GM21619 (cell line): Measurements from ENCODE around the gene IFT80.
"Not testable (repeated sequence)": the region's sequence is repeated elsewhere in the genome, so short reads cannot be mapped to it uniquely, and the experiment has no call there.

Experiments used
- ATAC-seq: cut with Tn5 transposase; IDR thresholded peaks from one replicate; pipeline ENCODE4 v1.9.1; 2021; ENCODE audit not compliant: unreplicated experiment

The IFT80 gene

GRCh38 chr3:160280836-160281235 is 118.2 kb downstream of the IFT80 start:
- no peak for ATAC-seq

DNA sequence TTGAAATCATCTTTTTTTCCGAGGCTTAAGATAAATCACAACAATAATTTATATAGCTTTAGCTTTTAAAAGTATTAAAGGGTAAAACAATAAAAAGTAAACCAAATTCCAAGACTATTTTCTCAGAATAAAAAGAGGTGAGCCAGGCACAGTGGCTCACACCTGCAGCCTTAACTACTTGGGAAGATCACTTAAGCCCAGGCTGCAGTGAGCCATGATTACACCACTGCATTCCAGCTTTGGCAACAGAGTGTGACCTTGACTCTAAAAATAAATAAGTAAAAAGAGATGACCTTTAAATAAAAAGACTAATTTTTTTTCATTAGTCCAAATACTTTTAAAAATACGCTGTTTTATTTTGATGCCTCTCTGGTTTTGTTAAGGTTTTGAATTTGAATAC is 119.4 kb downstream of the IFT80 start:
- ATAC-seq: no peak

DNA sequence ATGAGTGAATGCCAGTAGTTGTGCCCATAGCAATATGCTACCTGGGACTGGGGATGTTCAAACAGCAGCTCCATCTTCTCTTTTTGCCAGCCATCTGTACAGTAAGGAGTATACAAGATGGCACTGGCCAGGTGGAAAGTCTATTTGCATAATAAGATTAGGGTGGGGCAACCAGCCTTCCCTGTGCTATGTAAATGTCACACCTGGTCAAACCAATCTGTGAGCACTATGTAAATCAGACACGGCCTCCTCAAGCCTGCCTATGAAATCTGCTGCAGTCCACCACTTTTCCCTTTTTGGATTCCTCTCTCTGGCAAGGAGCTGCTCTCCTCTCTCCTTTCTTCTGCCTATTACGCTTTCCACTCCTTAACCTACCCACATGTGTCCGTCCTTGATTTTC is 120.8 kb downstream of the IFT80 start:
- no peak for ATAC-seq

DNA sequence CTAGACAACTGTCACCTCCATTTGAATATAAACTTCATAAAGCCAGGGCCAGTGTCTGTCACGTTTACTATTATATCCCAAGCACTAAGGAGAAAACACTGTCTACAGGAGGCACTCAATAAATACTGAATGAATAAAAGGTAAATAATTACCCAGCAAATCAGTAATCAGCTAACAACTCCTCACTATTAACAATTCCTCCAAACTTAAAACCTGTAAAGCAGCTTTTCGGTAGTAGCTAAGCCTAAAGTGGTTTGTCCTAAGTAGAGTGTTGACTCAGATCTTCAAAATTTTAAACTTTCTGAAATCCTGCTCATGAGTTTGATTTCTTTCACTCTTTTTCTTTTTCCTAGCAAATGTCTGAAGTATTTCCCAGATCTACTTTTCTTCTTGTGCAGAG is 133.9 kb downstream of the IFT80 start:
- no peak for ATAC-seq

DNA sequence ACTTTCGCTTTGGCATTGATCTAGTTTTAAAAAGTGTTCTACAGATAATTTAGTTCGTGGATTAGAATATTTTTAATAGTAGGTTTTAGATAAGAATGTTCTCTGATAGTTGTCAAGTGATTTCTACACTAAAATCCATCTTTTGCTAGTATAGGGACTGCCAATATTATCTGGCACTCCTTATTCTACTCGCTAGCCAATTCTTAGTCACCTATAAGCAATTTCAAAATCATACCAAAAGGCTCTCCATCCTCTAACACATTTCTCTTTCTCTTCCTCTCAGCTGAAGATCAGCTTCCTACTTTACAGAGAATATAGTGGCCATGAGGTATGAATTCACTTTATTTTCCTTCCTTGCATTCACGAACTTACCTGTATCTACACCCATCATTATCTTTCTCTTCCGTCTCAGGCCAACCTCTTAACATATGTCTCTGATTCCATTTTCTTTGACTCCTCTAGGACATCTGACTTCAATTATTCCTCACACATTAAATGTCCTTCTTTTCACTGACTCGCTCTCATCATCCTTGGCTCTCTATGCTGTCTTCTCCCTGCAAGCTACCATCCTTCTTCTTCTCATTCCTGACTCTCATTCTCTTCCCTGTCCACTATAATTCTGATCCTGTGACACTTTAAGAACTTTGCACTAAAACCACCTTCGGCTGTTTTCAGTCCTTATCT is 138.3 kb downstream of the IFT80 start:
- ATAC-seq: no peak

DNA sequence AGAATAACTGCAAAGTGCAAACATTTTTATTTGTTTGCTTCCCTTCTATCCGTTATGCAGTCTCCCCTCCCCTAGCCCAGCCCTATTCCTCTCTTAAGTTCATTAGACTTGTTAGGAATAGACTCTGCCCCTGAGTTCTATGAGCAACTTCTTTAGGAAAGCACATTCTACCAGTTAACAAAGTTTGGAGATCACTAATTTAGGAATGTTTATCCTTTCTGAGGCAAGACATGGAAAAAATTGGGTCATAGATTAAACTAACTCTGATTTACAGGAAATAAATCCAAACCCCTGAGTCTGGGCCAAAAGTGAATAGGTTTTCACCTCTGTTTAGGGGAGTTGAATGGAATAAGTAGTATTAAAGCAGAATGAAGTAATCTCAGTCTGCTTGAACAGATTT is 139.4 kb downstream of the IFT80 start:
- no peak for ATAC-seq

GRCh38 chr3:160257606-160258005 is 141.4 kb downstream of the IFT80 start:
- no peak for ATAC-seq

DNA sequence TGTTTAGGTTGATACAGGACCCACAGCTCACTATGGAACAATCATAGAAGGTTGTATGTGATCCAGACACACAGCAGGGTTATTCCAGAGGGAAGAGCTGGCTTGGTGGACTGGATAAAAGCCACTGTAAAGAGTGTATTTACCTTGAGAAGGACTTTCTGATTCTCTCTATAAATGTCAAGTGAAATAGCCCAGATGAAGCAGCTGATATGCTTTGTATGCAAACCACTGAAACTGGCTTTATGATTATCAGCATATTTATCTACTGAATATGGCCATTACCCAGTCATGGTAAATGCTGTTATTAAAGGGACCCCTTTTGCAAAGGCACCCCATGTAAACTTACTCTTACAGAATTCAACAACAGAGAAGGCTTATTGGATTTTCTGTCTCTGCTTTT is 145.7 kb downstream of the IFT80 start:
- ATAC-seq: no peak

DNA sequence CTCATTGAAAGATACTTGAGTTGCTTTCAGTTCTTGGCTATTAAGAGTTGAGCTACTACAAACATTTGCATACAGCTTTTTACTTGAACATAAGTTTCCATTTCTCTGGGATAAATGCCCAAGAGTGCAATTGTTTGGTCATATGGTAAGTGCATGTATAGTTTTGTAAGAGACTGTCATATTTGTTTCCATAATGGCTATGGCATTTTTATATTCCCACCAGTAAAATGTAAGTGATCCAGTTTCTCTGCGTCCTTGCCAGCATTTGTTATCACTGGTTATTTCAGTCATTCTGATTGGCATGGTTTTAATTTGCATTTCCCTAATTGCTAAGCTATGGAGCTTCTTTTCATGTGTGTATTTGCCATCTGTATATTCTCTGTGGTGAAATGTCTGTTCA is 151.3 kb downstream of the IFT80 start:
- ATAC-seq: no peak

DNA sequence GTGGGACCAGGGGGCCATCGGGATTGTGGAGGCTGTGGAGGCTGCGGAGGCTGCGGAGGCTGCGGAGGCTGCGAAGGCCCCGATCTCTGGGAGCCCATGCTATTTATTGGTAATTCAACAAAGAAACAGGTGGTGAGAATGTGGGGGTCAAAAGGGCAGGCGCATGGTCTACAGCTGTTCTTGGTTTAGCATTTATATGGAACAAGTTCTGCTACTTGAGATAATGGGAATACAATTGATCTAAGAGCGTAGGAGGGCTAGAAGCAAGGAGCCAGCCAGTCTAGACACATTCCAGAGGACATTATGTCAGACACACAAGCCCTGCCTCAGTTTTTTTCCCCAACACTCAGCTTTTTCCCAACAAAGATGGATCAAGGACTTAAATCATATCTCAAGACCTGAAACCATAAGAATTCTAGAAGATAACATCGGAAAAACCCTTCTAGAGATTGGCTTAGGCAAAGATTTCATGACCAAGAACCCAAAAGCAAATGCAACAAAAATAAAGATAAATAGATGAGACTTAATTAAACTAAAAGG is 153.7 kb downstream of the IFT80 start:
- no peak for ATAC-seq

DNA sequence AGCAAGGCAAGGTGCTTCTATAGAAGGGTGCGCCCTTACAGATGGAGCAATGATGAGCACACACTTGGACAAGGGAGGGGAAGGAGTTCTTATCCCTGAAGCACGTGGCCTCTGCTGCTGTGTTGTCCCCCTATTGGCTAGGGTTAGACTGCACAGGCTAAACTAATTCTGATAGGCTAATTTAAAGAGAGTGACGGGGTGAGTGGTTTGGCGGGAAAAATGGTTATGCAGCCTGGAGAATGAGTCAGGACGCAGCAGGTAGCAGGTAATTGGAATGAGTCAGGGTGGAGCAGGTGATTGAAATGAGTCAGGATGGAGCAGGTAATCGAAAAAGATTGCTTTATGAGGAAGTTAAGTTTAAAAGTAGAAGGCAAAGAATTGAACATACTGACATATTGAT is 158.3 kb downstream of the IFT80 start:
- ATAC-seq: not testable (repeated sequence)

DNA sequence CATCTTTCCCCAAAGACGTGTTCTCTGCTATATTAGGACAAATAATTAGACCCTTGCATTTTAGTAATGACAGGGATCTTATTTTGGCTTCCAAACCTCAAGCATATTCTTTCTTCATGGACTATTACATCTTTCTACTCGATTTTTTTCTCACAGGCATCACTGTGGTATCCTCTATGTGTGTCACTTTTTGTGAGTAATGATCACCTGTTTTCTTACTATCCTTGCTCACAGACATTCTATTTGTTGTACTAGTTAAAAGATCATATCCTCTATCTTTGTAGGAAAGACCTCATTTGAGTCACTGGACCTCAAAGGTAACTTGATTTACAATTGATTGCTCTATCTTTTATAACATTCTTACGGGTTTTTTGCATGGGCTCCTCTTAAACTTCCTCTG is 167.0 kb downstream of the IFT80 start:
- no peak for ATAC-seq

DNA sequence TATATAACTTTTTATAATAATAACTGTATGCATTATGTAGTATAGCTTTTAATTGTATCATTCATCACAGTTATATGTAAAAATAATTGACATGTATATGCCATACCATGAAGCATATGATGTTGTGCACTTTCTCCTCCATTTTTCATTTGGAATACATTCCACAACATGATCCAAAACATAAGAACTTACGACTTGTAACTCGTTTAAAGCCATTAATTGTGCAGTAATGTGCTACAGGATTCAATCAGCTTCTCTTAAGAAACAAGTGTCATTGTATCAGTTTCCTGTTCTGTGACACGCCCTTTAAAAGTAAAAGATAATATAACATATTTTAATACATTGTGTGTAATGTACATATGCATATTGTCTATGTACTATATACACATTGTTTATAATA is 171.6 kb downstream of the IFT80 start:
- ATAC-seq: no peak

- ATAC-seq: peak; percentile 18
These were observed 172.8 kb downstream of the IFT80 start for GRCh38 chr3:160226026-160226907.

GRCh38 chr3:160225176-160226025 is 173.6 kb downstream of the IFT80 start, which contains the start of gene C3orf80:
Gene C3orf80, plus strand, starts transcription at chr3:160225422. Its CDS starts 214 bp downstream, at chr3:160225636.
- ATAC-seq: peak; percentile 83

GRCh38 chr3:160224811-160225175 is 174.2 kb downstream of the IFT80 start:
- no peak for ATAC-seq

DNA sequence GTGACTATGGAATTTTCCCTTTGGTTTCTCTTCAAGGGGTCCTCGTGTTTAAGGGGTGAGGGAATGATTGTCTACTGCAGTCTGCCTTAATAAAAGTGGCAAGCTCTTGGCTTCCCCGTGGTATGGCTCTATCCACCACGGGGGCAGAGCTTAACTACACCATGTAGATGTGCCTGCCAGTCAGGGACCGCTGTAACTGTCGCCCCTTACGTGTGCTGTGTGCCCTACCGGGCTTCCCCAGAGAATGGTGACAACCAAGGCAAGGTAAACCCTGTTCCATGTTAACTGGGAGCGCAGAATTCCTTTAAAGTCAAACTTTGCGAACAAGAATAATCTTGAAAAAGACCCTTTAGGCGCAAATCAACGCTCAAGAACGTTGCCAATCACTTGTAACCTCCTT is 174.8 kb downstream of the IFT80 start:
- ATAC-seq: no peak

DNA sequence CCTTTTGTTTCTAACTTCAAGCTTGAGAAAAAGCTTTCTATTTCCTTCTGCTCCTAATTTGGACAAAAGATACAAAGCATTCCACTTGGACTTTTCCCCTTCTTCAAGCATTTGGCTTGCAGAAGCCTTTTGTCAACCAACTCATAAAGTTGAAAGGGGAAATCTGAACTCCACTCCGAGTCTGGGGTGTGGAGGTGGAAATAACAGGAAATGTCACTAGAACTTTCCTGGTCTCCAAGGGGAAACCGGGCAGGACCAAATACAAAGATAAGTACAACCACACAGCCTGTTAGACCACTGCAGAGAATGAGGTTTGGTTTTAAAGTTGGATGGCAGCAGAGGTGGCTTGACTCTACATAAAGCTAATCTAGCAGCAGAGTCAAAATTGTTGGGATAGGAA is 178.0 kb downstream of the IFT80 start:
- ATAC-seq: no peak

- ATAC-seq: no peak
These were observed 179.0 kb downstream of the IFT80 start for GRCh38 chr3:160220038-160220437.

DNA sequence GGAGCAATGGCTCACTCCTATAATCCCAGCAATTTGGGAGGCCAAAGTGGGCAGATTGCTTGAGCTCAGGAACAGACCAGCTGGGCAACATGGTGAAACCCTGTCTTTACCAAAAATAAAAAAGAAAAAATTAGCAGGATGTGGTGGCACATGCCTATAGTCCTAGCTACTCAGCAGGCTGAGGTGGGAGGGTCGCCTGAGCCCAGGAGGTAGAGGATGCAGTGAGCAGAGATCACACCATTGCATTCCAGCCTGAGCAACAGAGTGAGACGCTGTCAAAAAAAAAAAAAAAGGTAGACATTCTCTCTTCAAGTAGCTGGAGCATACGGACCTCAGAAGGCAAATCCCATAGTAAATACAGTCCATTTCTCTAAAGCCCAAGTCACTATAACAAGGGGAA is 180.9 kb downstream of the IFT80 start:
- no peak for ATAC-seq

DNA sequence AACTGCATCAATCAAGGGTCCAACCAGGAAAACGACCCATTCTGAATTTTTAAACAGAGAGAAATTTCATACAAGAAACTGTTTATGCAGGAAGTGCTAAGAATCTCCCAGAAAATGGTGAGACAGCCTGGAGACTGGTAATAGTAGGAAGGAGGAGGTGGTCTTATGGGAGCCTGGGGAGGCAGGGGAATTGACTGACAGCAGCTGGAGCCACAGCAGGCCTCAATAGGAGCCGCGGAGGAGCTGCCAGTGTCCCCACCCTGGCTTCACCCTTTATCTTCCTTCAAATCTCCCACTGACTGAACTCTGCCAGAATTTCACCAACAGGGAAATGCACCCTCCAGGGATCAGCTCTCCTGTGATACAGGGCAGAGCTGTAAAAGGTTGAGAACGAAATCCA is 181.3 kb downstream of the IFT80 start:
- ATAC-seq: no peak
